Fibroblast of skin of right quadriceps (primary cell): ENCODE results near the gene BANP.
"Not testable (repeated sequence)": the region's sequence is repeated elsewhere in the genome, so short reads cannot be mapped to it uniquely, and the experiment has no call there.

ENCODE experiments used
- DNase-seq: peaks from one replicate; pipeline ENCODE4 v3.0.0-alpha.2; 2013

The BANP gene

GRCh38 chr16:87996962-87997880 is 46.0 kb downstream of the BANP start:
- DNase-seq, result no peak

GRCh38 chr16:87998184-87998793 is 47.1 kb downstream of the BANP start:
- DNase-seq, result not testable (repeated sequence)

GRCh38 chr16:87998992-87999391 is 47.8 kb downstream of the BANP start:
- not testable (repeated sequence) for DNase-seq

- DNase-seq, result no peak
These were observed 51.0 kb downstream of the BANP start for GRCh38 chr16:88002211-88002610.

GRCh38 chr16:88002749-88003148 is 51.5 kb downstream of the BANP start:
- DNase-seq, result no peak

GRCh38 chr16:88003316-88003715 is 52.1 kb downstream of the BANP start:
- no peak for DNase-seq

GRCh38 chr16:88003736-88004135 is 52.5 kb downstream of the BANP start:
- DNase-seq, result no peak

- no peak for DNase-seq
These were observed 53.2 kb downstream of the BANP start for GRCh38 chr16:88004391-88004790.

- no peak for DNase-seq
These were observed 53.9 kb downstream of the BANP start for GRCh38 chr16:88005181-88005581.

GRCh38 chr16:88005968-88006367 is 54.7 kb downstream of the BANP start:
- DNase-seq, result no peak

GRCh38 chr16:88007321-88007731 is 56.1 kb downstream of the BANP start:
- DNase-seq, result no peak

- no peak for DNase-seq
These were observed 57.6 kb downstream of the BANP start for GRCh38 chr16:88008840-88009239.

GRCh38 chr16:88009563-88010342 is 58.5 kb downstream of the BANP start:
- no peak for DNase-seq

- DNase-seq, result no peak
These were observed 59.2 kb downstream of the BANP start for GRCh38 chr16:88010343-88010967.

GRCh38 chr16:88010968-88011483 is 59.8 kb downstream of the BANP start:
- DNase-seq, result no peak

GRCh38 chr16:88012360-88012759 is 61.1 kb downstream of the BANP start:
- DNase-seq, result no peak

GRCh38 chr16:88013091-88013609 is 61.9 kb downstream of the BANP start:
- DNase-seq, result no peak

GRCh38 chr16:88013766-88014251 is 62.6 kb downstream of the BANP start:
- no peak for DNase-seq

- peak; percentile 22 for DNase-seq
These were observed 63.1 kb downstream of the BANP start for GRCh38 chr16:88014252-88014781.

GRCh38 chr16:88014954-88015805 is 63.9 kb downstream of the BANP start:
- no peak for DNase-seq

- DNase-seq, result no peak
These were observed 64.5 kb downstream of the BANP start for GRCh38 chr16:88015806-88016140.
